SK-N-MC (cell line): ENCODE data around the gene CPLX1.

Source experiments
- DNase-seq: peaks from one replicate; pipeline ENCODE4 v3.0.0-alpha.2; 2011; ENCODE audit warnings: low read depth, low spot score
- H3K27ac ChIP-seq: fragments of 200-600 bp; sonication (generic); 2 replicates; pipeline ENCODE4 v1.5.1; 2016; ENCODE audit warnings: mixed run types
- H3K36me3 ChIP-seq: fragments of 200-600 bp; sonication (generic); 2 replicates; pipeline ENCODE4 v1.6.1; 2017; ENCODE audit warnings: antibody characterized with exemption, low read length, mixed read lengths; ENCODE audit not compliant: insufficient read depth
- H3K4me3 ChIP-seq: fragments of 200-600 bp; sonication (generic); 2 replicates; pipeline ENCODE4 v1.5.1; 2016
- H3K9ac ChIP-seq: fragments of 200-600 bp; sonication (generic); 2 replicates; pipeline ENCODE4 v1.8.0; 2017; ENCODE audit warnings: mixed run types, mixed read lengths; ENCODE audit not compliant: insufficient read length
- H3K9me3 ChIP-seq: fragments of 200-600 bp; sonication (generic); 2 replicates; pipeline ENCODE4 v1.6.1; 2017; ENCODE audit warnings: low read depth, mild to moderate bottlenecking, antibody characterized with exemption, low read length, moderate library complexity, mixed read lengths
- EZH2 ChIP-seq: fragments of 200-600 bp; sonication (generic); IDR thresholded peaks from one replicate; pipeline ENCODE4 v1.6.1; 2017; ENCODE audit warnings: antibody characterized with exemption
- FOXP2 ChIP-seq: optimal IDR thresholded peaks from 2 replicates; pipeline ENCODE3; 2011; ENCODE audit warnings: mild to moderate bottlenecking, moderate library complexity; ENCODE audit not compliant: insufficient read depth; ENCODE audit errors: extremely low read length, control extremely low read depth
- POLR2AphosphoS5 ChIP-seq: IDR thresholded peaks from 2 replicates; pipeline ENCODE4 v1.6.1; 2012; ENCODE audit warnings: mild to moderate bottlenecking, low read depth, low read length, borderline replicate concordance

The CPLX1 gene

DNA sequence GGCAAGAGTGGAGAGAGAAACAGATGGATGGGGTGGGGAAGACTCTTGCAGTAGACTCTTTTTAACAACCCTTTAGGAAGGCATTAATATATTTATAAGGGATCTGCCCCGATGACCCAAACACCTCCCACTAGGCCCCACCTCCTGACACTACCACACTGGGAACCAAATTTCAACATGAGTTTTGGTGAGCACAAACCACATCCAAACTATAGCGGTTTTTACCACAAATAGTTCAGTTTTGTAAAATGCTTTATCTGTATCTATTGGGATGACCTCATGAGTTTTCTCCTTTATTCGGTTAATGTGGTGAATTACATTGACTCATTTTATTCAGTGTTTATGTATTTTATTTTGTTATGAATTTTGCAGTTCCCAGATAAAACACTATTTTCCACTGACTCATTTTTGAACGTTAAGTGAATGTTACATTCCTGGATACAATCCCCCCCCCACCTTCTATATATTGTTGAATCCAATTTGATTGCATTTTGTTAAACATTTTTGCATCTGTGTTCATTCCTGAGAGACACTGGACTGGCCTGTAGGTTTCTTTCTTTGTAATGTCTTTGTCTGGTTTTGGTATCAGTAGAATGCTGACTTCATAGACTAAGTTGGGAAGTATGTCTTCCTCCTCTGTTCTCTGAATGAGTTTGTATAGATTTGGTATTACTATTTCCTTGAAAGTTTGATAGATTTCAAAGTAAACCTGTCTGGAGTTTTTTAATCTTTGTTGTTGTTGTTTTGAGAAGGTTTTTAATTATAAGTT lies 13.9 kb upstream of the CPLX1 start:
- H3K4me3 ChIP-seq, result no peak overlapping the region
- TF ChIP-seq POLR2AphosphoS5 (no peak), EZH2 (no peak), FOXP2 (no peak)
- H3K27ac ChIP-seq, result no peak overlapping the region

GRCh38 chr4:837772-838171 lies 11.8 kb upstream of the CPLX1 start:
- no peak overlapping the region for H3K4me3 ChIP-seq
- H3K27ac ChIP-seq, result no peak overlapping the region
- no peaks in the 10 kb centered on the region for H3K36me3 ChIP-seq
- H3K9me3 ChIP-seq, result no peaks in the 10 kb centered on the region
- no peak for DNase-seq
- TF ChIP-seq EZH2 (no peak), POLR2AphosphoS5 (no peak), FOXP2 (no peak)
- H3K9ac ChIP-seq, result no peak overlapping the region

More for the DNA sequence above, 13.9 kb upstream of the CPLX1 start:
- Histone ChIP-seq H3K36me3 (no peaks in the 10 kb centered on the region), H3K9ac (no peak overlapping the region), H3K9me3 (no peaks in the 10 kb centered on the region)
- no peak for DNase-seq

- H3K27ac ChIP-seq, result no peak overlapping the region
- no peak overlapping the region for H3K9ac ChIP-seq
- DNase-seq, result no peak
- no peaks in the 10 kb centered on the region for H3K36me3 ChIP-seq
- H3K4me3 ChIP-seq, result no peak overlapping the region
- H3K9me3 ChIP-seq, result no peaks in the 10 kb centered on the region
- TF ChIP-seq POLR2AphosphoS5 (no peak), EZH2 (no peak), FOXP2 (no peak)
Measured at GRCh38 chr4:836750-837301, 10.9 kb upstream of the CPLX1 start.

DNA sequence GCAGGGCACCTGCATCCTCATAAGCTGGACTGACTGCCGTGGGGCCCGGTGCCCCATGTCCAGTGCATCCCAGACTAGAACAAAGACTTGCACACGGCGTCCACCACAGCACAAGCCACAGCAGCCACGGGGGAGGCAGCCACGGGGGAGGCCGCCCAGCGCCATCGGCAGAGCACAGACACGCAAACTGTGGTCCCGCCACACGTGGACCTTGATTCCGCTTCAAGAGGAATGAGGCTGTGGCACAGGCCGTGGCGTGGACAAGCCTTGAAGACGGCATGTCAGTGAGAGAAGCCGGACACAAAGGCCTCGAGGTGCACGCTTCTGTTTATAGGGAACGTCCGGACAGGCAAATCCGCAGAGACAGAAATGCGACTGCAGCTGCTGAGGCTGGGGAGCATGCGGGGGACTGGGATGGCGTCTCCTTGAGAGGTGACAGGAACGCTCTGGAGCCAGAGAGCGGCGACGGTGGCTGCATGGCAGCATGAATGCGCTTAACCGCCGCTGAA lies 10.1 kb upstream of the CPLX1 start:
- Histone ChIP-seq H3K9me3 (no peaks in the 10 kb centered on the region), H3K9ac (no peak overlapping the region), H3K27ac (no peak overlapping the region), H3K4me3 (no peak overlapping the region), H3K36me3 (no peaks in the 10 kb centered on the region)
- no peak for DNase-seq
- no peak for TF ChIP-seq FOXP2
- no peak for TF ChIP-seq POLR2AphosphoS5
- no peak for TF ChIP-seq EZH2

- DNase-seq, result no peak
Measured at GRCh38 chr4:835148-836002, 9.4 kb upstream of the CPLX1 start.

DNA sequence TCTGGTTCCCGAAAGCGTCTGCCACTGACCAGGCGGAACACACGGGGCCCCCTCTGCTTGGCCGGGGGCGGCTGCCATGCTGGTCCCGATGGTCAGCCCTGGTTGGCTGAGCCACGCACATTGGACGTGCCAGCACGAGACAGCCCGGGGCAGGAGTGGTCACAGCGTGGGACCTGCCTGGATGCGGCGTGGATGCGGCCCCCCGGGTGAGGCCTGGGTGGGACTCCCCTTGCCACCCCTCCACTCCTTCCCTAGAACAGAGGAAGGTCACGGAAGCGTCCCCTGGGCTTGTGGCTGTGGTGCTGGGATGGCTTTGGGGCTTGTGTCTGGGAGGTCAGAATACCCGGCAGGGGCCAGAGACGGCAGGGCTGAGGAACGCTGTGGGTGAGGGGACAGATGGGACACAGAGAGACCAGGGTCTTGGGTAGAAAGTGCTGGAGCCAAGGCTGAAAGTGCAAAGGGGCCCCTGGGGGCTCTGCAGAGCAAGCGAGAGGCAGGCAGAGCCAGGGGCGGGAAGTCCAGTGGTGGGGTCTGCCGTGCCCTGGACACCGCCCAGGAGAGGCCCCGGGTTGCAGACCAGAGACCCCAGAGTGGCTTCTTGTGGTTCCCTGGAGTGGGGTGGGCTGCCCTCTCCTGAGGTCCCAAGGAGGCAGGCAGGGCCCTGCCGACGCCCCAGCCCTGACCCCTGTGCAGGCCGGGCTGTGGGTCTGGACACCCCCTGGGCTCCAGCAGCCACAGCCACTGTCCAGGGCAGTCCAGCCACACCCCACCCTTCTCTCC lies 8.6 kb upstream of the CPLX1 start:
- TF ChIP-seq FOXP2 (no peak), EZH2 (no peak), POLR2AphosphoS5 (no peak)
- Histone ChIP-seq H3K9me3 (no peaks in the 10 kb centered on the region), H3K4me3 (no peak overlapping the region), H3K36me3 (no peaks in the 10 kb centered on the region), H3K27ac (no peak overlapping the region), H3K9ac (no peak overlapping the region)
- no peak for DNase-seq

More at GRCh38 chr4:835148-836002, 9.4 kb upstream of the CPLX1 start:
- no peaks in the 10 kb centered on the region for H3K9me3 ChIP-seq
- H3K27ac ChIP-seq, result no peak overlapping the region
- H3K4me3 ChIP-seq, result no peak overlapping the region
- H3K9ac ChIP-seq, result no peak overlapping the region
- TF ChIP-seq FOXP2 (no peak), POLR2AphosphoS5 (no peak), EZH2 (no peak)
- no peaks in the 10 kb centered on the region for H3K36me3 ChIP-seq

- TF ChIP-seq POLR2AphosphoS5 (no peak), FOXP2 (no peak), EZH2 (no peak)
- no peak overlapping the region for H3K27ac ChIP-seq
Measured at GRCh38 chr4:833731-834367, 7.9 kb upstream of the CPLX1 start.

More at GRCh38 chr4:833731-834367, 7.9 kb upstream of the CPLX1 start:
- Histone ChIP-seq H3K9ac (no peak overlapping the region), H3K36me3 (no peaks in the 10 kb centered on the region), H3K4me3 (no peak overlapping the region), H3K9me3 (no peaks in the 10 kb centered on the region)
- no peak for DNase-seq
